IPS-18a (cell line): ENCODE data around the gene MPZ.

Experiments
- H3K27ac ChIP-seq: one replicate; pipeline ENCODE4 v1.5.1; 2013; ENCODE audit warnings: low read length
- H3K27me3 ChIP-seq: one replicate; pipeline ENCODE4 v1.6.1; 2013; ENCODE audit warnings: mild to moderate bottlenecking, low read length; ENCODE audit not compliant: control insufficient read depth, insufficient read depth
- H3K36me3 ChIP-seq: one replicate; pipeline ENCODE4 v1.6.1; 2013; ENCODE audit warnings: low read depth, low read length; ENCODE audit not compliant: control insufficient read depth
- H3K4me1 ChIP-seq: one replicate; pipeline ENCODE4 v1.6.1; 2013; ENCODE audit warnings: low read depth, low read length; ENCODE audit not compliant: control insufficient read depth
- H3K4me3 ChIP-seq: one replicate; pipeline ENCODE4 v1.5.1; 2013; ENCODE audit warnings: low read length
- H3K9ac ChIP-seq: one replicate; pipeline ENCODE4 v1.6.1; 2013; ENCODE audit warnings: mild to moderate bottlenecking, low read length, moderate library complexity
- H3K9me3 ChIP-seq: one replicate; pipeline ENCODE4 v1.6.1; 2013; ENCODE audit warnings: low read depth, low read length; ENCODE audit not compliant: control insufficient read depth

The MPZ gene

GRCh38 chr1:161297415-161297814, 12.4 kb downstream of the MPZ start:
- Histone ChIP-seq H3K4me1 (no peaks in the 10 kb centered on the region), H3K27ac (no peak overlapping the region), H3K9ac (no peak overlapping the region), H3K4me3 (no peak overlapping the region), H3K36me3 (no peaks in the 10 kb centered on the region), H3K27me3 (no peaks in the 10 kb centered on the region), H3K9me3 (no peaks in the 10 kb centered on the region)

DNA sequence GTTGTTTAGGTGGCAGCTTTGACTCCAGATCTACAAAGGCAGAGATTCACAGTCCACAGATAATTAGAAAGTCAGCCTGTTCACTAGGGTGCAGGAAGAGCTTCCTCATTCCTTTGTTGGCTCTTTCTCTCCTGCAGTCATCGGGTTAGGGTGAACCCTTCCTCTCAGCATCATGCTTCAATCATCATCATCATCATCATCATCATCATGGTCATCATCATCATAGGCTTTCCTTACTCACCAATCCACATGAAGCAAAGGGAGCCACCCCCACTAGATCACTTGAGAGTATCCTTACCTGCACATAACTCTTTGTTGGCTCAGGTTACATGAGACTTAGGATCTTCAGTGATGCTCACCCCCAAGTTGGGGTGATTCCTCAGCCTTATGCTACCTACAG, 19.0 kb downstream of the MPZ start:
- no peak overlapping the region for H3K9ac ChIP-seq
- no peak overlapping the region for H3K27ac ChIP-seq
- H3K36me3 ChIP-seq = no peaks in the 10 kb centered on the region
- H3K9me3 ChIP-seq = no peaks in the 10 kb centered on the region
- no peak overlapping the region for H3K4me3 ChIP-seq
- peaks cover 1% of the 10 kb centered on the region for H3K4me1 ChIP-seq
- no peaks in the 10 kb centered on the region for H3K27me3 ChIP-seq

DNA sequence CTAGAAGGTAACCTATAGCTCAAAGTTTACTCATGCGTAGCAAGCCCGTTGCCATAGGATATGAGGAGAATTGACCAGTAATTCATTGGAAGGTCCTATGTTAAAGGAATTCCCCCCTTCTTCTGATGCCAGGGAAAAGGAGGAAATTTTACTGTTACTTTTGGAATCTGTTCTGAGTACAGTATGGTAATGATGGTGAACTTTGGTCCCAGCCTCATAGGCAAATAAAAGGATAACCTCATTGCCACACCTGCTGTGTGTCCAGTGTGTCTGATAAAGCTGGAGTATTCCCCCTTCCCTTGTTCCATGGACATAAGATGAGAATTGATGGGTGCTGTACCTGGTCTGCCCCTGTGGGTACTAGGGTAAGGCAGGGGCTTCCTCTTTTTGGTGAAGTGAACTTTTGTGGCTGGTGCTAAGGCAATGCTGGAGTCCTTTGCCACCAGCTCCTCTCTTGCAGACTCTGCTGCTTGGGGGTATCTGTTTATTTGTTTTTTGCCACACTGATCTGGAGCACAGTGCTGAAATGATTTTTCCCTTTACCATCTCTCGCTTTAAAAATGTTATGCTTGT, 22.2 kb downstream of the MPZ start:
- Histone ChIP-seq H3K27me3 (no peaks in the 10 kb centered on the region), H3K4me1 (peaks cover 8% of the 10 kb centered on the region), H3K36me3 (no peaks in the 10 kb centered on the region), H3K9me3 (no peaks in the 10 kb centered on the region), H3K9ac (no peak overlapping the region), H3K27ac (no peak overlapping the region), H3K4me3 (no peak overlapping the region)

DNA sequence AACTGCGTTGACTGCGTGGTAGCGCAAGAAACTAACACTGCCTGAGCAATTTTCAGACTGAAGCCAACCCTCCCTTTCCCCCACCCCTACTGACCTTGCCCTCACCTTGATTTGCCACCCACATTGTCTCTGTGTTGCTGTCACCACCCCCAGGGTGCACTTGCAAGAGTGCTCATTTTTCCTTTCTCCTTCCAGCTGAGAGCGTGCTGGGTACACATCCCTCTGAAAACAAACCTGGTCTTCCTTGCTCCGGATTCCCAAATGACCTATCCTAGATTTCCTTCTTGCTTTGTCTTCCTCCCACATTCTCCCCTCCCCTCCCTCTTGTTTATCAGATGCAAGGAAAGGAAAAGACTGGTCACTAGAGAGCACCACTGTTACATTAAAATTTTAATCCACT, 24.2 kb downstream of the MPZ start:
- Histone ChIP-seq H3K27ac (no peak overlapping the region), H3K9me3 (no peaks in the 10 kb centered on the region), H3K9ac (no peak overlapping the region), H3K4me3 (no peak overlapping the region), H3K36me3 (no peaks in the 10 kb centered on the region), H3K4me1 (peaks cover 8% of the 10 kb centered on the region), H3K27me3 (no peaks in the 10 kb centered on the region)

GRCh38 chr1:161285113-161285512, 24.7 kb downstream of the MPZ start:
- H3K27me3 ChIP-seq = no peaks in the 10 kb centered on the region
- H3K9ac ChIP-seq = no peak overlapping the region
- no peaks in the 10 kb centered on the region for H3K36me3 ChIP-seq
- H3K4me3 ChIP-seq = no peak overlapping the region
- H3K4me1 ChIP-seq = peaks cover 8% of the 10 kb centered on the region
- no peaks in the 10 kb centered on the region for H3K9me3 ChIP-seq
- no peak overlapping the region for H3K27ac ChIP-seq

DNA sequence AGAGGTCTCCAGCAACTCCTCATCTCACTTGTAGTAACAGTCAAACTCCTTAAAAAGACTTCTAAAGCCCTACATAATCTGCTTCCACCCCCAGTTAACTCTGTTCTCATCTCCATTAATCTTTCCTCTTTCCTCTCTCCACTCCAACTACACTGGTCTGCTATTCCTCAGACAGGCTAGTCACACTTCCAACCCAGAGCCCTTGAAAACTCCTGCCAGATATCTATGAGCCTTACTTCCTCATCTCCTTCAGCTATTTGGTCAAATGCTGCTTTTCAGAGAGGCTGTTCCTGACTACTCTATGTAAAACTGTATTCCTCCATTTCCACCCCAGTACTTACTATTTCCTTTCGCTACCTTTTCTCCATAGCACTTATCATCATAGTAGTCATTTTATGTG, 26.8 kb downstream of the MPZ start:
- Histone ChIP-seq H3K27ac (no peak overlapping the region), H3K36me3 (no peaks in the 10 kb centered on the region), H3K4me1 (peaks cover 8% of the 10 kb centered on the region), H3K27me3 (no peaks in the 10 kb centered on the region), H3K9me3 (no peaks in the 10 kb centered on the region), H3K9ac (no peak overlapping the region), H3K4me3 (no peak overlapping the region)

GRCh38 chr1:161274874-161275273, 34.9 kb downstream of the MPZ start:
- Histone ChIP-seq H3K27ac (no peak overlapping the region), H3K4me1 (no peaks in the 10 kb centered on the region), H3K36me3 (no peaks in the 10 kb centered on the region), H3K27me3 (no peaks in the 10 kb centered on the region), H3K9me3 (no peaks in the 10 kb centered on the region), H3K4me3 (no peak overlapping the region), H3K9ac (no peak overlapping the region)

- H3K27me3 ChIP-seq = no peaks in the 10 kb centered on the region
Measured at GRCh38 chr1:161273402-161273801, 36.4 kb downstream of the MPZ start.

DNA sequence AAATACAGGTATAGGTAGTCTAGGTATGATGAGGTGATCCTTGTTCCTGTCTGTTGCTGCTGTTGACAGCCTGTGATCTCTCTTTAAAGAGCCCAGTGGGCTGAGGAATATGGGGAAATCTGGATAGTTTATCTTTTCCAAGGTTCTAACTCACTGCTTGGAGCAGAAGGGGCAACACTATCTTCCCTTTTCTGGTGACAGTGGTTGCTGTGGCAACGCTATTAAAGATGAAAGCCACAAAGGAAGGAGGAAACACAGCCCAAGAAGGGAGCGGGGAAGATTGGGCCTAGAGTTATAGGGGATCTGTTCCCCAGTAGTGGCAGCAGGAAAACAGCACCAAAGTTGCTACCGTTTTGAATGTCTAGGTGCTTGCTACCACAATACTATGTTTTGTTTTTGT, 42.4 kb downstream of the MPZ start:
- peaks cover 6% of the 10 kb centered on the region for H3K4me1 ChIP-seq
- no peaks in the 10 kb centered on the region for H3K36me3 ChIP-seq
- H3K9me3 ChIP-seq = no peaks in the 10 kb centered on the region
- peaks cover 6% of the 10 kb centered on the region for H3K27me3 ChIP-seq
- H3K9ac ChIP-seq = no peak overlapping the region
- H3K4me3 ChIP-seq = no peak overlapping the region
- no peak overlapping the region for H3K27ac ChIP-seq

More at GRCh38 chr1:161273402-161273801, 36.4 kb downstream of the MPZ start:
- Histone ChIP-seq H3K4me1 (no peaks in the 10 kb centered on the region), H3K4me3 (no peak overlapping the region), H3K27ac (no peak overlapping the region), H3K36me3 (no peaks in the 10 kb centered on the region), H3K9me3 (no peaks in the 10 kb centered on the region), H3K9ac (no peak overlapping the region)

- H3K4me1 ChIP-seq = peaks cover 6% of the 10 kb centered on the region
Measured at GRCh38 chr1:161266836-161267235, 42.9 kb downstream of the MPZ start.

DNA sequence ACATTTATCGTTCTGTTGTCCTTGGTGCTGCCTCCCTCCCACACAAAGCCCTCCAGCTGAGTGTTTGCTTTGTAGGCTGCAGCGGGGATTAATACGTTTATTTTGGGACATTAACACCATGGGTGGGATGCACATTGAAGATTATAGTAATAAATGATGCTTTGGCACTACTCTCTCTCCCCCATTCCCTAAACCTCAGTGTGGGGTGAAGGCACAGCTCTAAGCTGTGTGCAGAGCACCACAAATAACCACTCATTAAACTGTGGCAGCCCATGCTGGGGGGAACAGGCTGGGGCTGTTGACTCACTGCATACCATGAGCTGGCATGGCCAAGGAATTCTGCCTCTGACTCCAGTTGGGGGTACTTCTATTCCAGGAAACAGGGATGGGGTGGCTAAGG, 43.6 kb downstream of the MPZ start:
- peaks cover 6% of the 10 kb centered on the region for H3K4me1 ChIP-seq
- no peaks in the 10 kb centered on the region for H3K36me3 ChIP-seq
- no peak overlapping the region for H3K4me3 ChIP-seq
- H3K9me3 ChIP-seq = no peaks in the 10 kb centered on the region
- peaks cover 13% of the 10 kb centered on the region for H3K27me3 ChIP-seq
- no peak overlapping the region for H3K9ac ChIP-seq
- H3K27ac ChIP-seq = no peak overlapping the region

More at GRCh38 chr1:161266836-161267235, 42.9 kb downstream of the MPZ start:
- H3K27ac ChIP-seq = no peak overlapping the region
- no peak overlapping the region for H3K4me3 ChIP-seq
- H3K9me3 ChIP-seq = no peaks in the 10 kb centered on the region
- H3K36me3 ChIP-seq = no peaks in the 10 kb centered on the region
- H3K27me3 ChIP-seq = peaks cover 7% of the 10 kb centered on the region
- no peak overlapping the region for H3K9ac ChIP-seq

DNA sequence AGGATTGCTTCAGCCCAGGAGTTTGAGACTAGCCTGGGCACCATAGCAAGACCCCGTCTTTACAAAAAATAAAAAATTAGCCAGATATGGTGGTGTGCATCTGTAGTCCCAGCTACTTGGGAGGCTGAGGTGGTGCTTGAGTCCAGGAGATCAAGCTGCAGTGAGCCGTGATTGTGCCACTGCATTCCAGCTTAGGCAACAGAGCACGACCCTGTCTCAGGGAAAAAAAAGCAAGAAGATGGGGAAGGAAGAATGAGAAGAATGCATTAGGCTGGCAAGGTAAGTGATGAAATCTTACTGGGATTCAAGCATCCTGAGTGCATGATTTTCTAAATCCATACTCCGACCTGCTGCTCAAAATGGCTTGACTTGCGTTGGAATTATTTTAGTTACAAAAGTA, 44.5 kb downstream of the MPZ start:
- Histone ChIP-seq H3K27ac (no peak overlapping the region), H3K9ac (no peak overlapping the region), H3K4me3 (no peak overlapping the region), H3K27me3 (peaks cover 22% of the 10 kb centered on the region), H3K4me1 (peaks cover 6% of the 10 kb centered on the region), H3K36me3 (no peaks in the 10 kb centered on the region), H3K9me3 (no peaks in the 10 kb centered on the region)
